AG10803 (cell line): ENCODE results near the gene CD163.

Experiments
- DNase-seq: peaks from one replicate; pipeline ENCODE4 v3.0.0; 2010; ENCODE audit warnings: low read depth
- H3K4me3 ChIP-seq: 2 replicates; pipeline ENCODE4 v1.5.1; 2011; ENCODE audit warnings: mild to moderate bottlenecking, low read length, control low read depth
- TF ChIP-seq, protein P1 (sequence below): conservative IDR thresholded peaks from 2 replicates; pipeline ENCODE4 v1.5.1; 2011; ENCODE audit warnings: mild to moderate bottlenecking, low read length, control low read depth, inconsistent platforms

The CD163 gene

DNA sequence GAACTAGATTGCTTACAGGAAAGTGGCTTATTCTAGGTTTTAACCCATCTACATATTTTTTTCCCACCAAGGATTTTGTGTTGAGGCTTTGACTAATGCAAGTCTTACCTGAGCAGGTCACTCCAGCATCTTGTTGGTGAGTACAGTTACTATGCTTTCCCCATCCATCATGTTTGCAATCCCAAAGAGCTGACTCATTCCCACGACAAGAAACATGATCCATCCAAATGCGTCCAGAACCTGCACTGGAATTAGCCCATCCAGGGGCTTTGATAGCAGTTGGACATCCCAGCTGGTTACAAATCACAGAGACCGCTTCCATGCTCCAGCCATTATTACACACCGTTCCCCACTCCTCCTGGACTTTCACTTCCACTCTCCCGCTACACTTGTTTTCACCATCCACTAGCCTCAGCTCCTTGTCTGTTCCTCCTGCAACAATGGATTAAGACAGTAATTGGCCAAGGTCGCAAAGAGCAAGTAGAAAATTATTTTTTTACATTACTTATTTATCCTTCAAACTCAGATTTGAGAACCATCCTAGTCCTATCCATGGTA is 2.5 kb downstream of the CD163 start:
- TF ChIP-seq, protein P1, sequence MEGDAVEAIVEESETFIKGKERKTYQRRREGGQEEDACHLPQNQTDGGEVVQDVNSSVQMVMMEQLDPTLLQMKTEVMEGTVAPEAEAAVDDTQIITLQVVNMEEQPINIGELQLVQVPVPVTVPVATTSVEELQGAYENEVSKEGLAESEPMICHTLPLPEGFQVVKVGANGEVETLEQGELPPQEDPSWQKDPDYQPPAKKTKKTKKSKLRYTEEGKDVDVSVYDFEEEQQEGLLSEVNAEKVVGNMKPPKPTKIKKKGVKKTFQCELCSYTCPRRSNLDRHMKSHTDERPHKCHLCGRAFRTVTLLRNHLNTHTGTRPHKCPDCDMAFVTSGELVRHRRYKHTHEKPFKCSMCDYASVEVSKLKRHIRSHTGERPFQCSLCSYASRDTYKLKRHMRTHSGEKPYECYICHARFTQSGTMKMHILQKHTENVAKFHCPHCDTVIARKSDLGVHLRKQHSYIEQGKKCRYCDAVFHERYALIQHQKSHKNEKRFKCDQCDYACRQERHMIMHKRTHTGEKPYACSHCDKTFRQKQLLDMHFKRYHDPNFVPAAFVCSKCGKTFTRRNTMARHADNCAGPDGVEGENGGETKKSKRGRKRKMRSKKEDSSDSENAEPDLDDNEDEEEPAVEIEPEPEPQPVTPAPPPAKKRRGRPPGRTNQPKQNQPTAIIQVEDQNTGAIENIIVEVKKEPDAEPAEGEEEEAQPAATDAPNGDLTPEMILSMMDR = no peak
- peak; percentile 29 for DNase-seq
- no peak overlapping the region for H3K4me3 ChIP-seq

DNA sequence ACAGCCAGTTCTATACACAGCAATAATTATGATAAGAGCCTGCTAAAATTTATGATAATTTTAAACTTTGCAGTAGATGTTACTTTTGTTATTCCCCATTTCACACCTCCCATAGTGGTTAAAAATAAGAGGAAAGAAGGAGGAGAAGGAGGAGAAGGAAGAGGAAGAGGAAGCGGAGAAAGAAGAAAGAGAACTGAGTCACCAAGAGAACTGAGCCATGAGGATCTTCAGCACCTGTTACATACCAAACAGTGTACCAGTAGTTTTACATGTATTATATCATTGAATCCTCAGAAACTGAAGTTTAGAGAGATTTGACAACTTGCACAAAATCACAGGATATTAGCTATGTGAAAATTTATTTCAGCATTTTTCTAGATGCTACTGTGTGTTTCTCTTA is 3.9 kb downstream of the CD163 start:
- DNase-seq = no peak
- TF ChIP-seq, protein P1 = no peak
- no peak overlapping the region for H3K4me3 ChIP-seq

DNA sequence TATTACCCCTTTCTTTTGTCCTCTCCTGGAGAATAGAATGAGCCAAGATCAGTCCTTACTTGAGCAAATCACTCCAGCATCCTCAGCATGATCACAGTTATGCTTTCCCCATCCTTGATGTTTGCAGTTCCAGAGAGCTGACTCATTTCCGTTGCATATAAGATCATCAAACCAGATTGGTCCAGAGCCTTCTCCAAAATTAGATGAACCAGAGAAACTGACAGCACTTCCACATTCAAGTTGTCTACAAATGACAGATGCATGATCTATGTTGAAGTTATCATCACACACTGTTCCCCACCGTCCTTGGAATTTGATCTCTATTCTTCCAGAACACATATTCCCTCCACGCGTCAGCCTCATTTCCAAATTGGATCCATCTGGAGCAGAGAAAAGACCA is 4.8 kb downstream of the CD163 start:
- TF ChIP-seq, protein P1 = no peak
- no peak overlapping the region for H3K4me3 ChIP-seq
- peak; percentile 97 for DNase-seq

DNA sequence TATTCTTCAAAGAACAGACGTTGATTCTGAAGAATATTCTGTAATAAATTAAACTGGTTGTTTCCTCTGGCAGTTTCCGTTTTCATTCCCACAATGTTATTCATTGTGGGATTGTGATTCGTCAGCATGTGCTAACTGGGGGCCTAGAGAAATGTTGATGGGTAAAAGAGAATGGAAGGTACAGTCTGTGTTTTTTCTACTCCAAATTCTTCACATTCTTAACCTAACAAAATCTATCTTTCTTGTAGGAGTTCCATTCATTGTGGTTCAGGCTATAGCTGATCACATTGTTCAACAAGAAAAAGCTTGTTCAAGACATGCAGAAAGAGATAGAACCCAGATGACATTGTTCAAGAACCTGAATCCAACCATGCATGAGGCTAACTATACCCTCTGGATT is 5.9 kb downstream of the CD163 start:
- no peak overlapping the region for H3K4me3 ChIP-seq
- peak; percentile 65 for DNase-seq
- TF ChIP-seq, protein P1 = no peak

DNA sequence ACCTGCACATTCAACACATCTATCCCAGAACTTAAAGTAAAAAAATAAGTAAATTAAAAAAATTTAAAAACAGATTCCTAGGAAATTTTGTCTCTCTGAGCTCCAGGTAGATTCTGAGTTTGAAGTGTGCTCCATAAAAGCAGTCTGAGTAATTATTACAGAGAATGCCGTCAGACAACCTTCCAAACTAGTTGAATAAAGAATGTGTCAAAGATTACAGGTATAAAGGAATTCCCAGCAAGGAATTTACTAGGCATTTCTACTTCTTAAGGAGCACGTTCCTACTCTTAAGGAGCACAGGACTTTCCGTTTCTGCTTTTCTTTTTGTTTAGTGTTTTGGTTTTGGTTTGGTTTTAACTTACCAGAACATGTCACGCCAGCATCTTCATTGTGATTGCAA is 7.1 kb downstream of the CD163 start:
- no peak for DNase-seq
- H3K4me3 ChIP-seq = no peak overlapping the region

DNA sequence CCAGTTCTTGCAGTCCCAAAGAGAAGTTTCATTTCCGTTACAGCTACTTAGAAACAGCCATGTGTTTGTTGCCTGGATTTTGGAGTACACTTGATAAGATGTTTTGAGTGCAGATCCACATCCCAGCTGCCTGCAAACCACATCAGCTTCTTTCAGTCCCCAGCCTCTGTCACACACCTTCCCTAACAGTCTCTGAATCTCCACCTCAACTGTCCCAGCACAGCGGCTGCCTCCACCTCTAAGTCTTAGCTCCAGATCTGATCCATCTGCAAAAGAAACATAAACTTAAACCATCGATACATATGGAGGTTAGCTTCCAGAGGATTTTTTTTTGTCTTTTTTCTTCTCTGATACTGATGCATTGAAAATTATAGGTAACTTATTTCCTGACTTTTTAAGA is 8.4 kb downstream of the CD163 start:
- DNase-seq = no peak
- no peak overlapping the region for H3K4me3 ChIP-seq
- TF ChIP-seq, protein P1 = no peak

More for the DNA sequence above, 7.1 kb downstream of the CD163 start:
- TF ChIP-seq, protein P1 = no peak

DNA sequence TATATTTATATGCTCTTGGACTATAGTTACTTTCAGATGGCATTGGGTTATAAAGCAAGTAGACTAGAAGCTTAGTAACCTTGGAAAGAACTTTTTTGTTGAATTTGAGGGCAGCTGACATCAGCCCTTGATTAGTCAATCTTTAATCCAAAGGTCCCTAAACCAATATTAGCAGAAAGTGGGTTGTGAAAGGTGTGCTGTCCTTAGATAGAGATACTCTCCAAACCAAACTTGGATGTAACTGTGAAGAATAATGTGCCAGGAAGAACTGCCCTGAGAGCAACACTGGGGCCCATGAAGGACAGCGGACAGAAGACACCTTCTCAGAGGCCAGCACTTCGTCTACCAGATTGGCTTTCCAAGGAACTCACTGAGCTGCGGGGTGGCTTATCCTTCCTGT is 10.6 kb downstream of the CD163 start:
- TF ChIP-seq, protein P1 = no peak
- no peak for DNase-seq
- H3K4me3 ChIP-seq = no peak overlapping the region
